Hematopoietic multipotent progenitor cell treated with erythropoietin and hydrocortisone succinate and interleukin-3 and kit ligand, for 8 days (in vitro differentiated cells): ENCODE data around the gene PCNX1.
"Not testable (repeated sequence)": the region's sequence is repeated elsewhere in the genome, so short reads cannot be mapped to it uniquely, and the experiment has no call there.

Source experiments
- DNase-seq: peaks from one replicate; pipeline ENCODE4 v3.0.0-alpha.2; 2015

PCNX1 gene

GRCh38 chr14:70972107-70972976 lies 65.1 kb downstream of the PCNX1 start:
- peak; percentile 86 for DNase-seq

DNA sequence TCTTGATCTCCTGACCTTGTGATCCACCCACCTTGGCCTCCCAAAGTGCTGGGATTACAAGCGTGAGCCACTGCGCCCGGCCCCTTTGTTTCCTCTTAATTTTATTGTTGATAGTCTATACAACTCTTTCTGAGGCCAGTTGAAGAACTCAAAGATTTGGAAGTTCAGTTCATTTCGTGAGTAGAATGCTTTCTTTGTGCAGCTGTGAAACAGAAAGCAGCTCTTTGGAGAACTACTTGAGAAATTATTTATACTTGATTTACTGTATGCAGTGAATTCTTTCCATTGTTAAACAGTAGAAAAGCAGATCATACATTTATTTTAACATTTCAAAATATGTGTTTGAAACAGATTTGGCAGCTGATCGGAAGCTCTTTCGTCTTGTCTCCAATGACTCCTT lies 69.3 kb downstream of the PCNX1 start:
- DNase-seq = no peak

- no peak for DNase-seq
Observed at GRCh38 chr14:70981000-70981952, 74.0 kb downstream of the PCNX1 start.

DNA sequence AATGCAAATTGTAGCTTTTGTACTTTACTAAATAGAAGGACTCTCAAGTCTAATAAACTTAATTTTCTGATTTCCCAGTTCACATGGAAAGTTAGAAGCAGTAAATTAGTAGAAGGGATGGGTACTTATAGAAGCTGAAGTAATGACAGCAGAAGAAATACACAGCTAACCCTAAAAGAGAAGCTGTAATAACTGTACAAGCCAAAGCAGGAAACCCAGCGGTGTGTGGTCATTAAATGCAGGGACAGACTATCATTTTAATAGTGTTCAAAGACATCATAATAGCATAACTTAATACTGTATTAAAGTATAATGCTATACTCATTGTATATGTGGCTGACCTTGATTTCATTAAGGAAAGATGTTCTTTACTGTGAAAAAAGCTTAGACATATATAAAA lies 74.9 kb downstream of the PCNX1 start:
- DNase-seq = peak; percentile 13

- peak; percentile 77 for DNase-seq
Observed at GRCh38 chr14:70987041-70987440, 79.8 kb downstream of the PCNX1 start.

GRCh38 chr14:70988452-70988851 lies 81.2 kb downstream of the PCNX1 start:
- DNase-seq = no peak

- no peak for DNase-seq
Observed at GRCh38 chr14:70993931-70994330, 86.7 kb downstream of the PCNX1 start.

GRCh38 chr14:70995211-70995610 lies 88.0 kb downstream of the PCNX1 start:
- DNase-seq = peak; percentile 63

- peak; percentile 78 for DNase-seq
Observed at GRCh38 chr14:70995671-70996070, 88.4 kb downstream of the PCNX1 start.

GRCh38 chr14:70999117-70999516 lies 91.9 kb downstream of the PCNX1 start:
- DNase-seq = peak; percentile 38

DNA sequence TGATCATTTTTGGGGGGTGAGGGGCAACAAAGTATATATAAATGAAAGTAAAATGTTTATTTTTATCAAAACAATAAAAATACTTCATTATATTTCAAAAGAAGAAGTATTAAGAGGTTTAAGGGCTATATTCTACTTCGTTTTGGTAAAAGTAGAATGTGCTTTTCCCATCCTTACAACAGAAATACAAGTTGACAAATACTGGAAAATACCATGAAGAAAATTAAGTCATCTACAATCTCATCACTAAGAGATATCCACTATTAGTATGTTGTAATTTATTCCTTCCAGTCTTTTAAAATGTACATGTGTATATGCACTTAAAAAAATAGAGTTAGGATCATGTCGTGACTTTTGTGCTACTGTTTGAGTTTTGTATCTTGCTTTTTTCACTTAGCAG lies 92.8 kb downstream of the PCNX1 start:
- DNase-seq = no peak

GRCh38 chr14:71001742-71002141 lies 94.5 kb downstream of the PCNX1 start:
- DNase-seq = no peak

DNA sequence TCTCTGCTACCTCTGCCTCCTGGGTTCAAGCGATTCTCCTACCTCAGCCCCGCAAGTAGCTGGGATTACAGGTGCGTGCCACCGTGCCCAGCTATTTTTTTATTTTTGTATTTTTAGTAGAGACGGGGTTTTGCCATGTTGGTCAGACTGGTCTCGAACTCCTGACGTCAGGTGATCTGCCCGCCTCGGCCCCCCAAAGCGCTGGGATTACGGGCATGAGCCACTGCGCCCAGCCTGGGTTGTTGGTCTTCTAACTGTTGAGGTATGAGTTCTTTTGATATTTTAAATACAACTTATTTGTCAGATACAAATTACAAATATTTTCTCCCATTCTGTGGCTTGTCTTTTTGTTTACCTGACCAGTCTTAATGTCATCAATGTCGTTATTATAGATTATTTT lies 95.9 kb downstream of the PCNX1 start:
- no peak for DNase-seq

GRCh38 chr14:71004481-71004880 lies 97.2 kb downstream of the PCNX1 start:
- DNase-seq = no peak

DNA sequence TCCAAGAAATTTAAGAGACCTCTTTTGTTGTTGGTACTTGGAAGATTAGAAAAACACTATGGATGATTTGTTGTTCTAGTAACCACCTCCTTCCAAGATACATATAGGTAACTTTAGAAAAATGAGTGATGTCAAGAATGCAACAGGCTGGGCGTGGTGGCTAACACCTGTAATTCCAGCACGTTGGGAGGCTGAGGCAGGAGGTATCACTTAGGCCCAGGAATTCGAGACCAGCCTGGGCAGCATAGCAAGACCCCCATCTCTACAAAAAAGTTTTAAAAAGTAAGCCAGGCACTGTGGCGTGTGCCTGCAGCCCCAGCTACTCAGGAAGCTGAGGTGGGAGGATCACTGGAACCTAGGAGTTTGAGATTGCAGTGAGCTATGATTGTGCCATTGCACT lies 97.8 kb downstream of the PCNX1 start:
- no peak for DNase-seq

DNA sequence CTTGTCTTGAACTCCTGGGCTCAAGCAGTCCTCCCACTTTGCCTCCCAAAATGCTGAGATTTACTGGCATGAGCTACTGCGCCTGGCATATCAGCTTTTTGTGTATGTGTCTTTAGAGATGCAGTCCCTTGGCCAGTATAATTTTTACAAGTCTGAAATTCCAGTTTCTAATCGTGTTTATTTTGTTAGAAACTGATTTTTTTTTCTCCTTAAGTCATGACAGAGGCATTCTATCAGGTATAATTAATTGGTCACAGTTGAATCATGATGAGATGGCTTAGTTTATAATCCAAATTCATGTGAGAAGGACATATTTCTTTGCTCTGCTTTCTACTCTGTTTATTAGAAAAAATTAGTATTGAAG lies 98.9 kb downstream of the PCNX1 start:
- no peak for DNase-seq

- no peak for DNase-seq
Observed at GRCh38 chr14:71011479-71011878, 104.2 kb downstream of the PCNX1 start.

DNA sequence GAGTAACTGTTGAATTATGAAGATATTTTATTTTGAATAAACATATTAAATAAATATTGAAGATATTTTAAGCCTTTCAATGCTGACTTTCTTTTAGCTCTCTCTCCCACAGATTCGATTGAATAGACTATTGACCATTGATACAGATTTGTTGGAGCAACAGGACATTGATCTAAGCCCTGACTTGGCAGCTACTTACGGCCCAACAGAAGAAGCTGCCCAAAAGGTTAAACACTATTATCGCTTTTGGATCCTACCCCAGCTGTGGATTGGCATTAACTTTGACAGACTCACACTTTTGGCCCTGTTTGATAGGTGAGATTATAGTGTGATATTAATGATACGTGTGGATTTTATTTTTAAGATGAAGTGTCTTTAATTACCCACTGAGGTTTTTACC lies 105.6 kb downstream of the PCNX1 start:
- no peak for DNase-seq

DNA sequence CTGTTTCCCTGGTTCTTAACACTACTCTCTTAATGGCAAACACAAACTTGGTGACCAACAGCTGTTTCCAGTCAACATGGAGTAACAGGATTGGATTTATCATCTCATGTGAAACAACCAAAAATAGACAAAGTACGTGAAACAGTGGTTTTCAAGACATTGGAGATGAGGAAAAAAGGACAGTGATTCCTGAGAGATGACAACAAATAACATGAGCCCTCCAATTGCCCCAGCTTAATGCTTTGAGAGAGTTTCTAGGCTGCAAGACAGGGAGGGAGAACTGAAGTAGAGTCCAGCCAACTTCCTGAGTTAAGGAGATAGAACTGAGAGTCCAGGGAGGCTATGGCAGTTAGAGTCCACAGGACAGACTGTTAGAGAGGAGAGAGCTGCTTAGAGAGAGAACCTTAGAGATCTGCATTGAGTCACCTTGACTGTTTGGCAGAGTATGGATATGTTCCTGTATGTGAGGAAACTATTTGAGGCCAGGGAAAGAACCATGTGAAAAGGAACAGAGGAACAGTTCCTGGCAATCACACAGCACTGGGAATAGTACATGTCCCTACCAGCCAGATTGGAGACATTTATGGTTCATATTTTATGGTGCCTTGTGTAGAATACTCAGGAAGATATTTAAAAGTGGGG lies 106.4 kb downstream of the PCNX1 start:
- DNase-seq = no peak

DNA sequence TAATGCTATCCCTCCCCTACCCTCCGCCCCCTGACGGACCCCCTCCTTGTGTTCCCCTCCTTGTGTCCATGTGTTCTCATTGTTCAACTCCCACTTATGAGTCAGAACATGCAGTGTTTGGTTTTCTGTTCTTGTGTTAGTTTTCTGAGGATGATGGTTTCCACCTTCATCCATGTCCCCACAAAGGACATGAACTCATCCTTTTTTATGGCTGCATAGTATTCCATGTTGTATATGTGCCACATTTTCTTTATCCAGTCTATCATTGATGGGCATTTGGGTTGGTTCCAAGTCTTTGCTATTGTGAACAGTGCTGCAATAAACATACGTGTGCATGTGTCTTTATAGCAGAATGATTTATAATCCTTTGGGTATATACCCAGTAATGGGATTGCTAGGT lies 112.7 kb downstream of the PCNX1 start:
- DNase-seq = not testable (repeated sequence)

DNA sequence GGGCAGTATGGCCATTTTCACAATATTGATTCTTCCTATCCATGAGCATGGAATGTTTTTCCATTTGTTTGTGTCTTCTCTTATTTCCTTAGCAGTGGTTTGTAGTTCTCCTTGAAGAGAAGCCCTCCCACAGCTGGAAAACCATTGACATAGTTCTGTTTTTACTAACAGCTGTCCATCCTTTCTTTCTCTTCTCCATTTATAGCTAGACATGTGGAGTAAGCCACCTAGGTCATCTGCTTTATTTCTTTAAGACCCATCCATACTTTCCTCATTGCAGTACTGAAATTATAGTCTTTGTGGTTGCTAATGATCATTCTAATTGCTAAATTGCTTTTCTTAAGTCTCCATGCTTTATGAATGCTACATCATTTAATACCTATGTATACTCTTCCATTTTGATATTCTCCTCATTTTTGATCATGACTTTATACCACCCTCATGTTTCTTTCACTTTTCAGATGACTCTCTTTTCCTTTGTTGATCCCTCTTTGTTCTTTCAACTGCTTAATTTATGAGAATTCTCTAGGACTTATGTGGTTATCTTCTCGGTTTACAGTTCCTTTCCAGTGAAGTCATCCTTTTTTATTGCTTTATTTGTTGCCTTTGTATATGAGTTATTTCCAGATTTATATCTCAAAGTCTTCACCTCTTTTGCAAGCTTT lies 114.2 kb downstream of the PCNX1 start:
- DNase-seq = no peak

DNA sequence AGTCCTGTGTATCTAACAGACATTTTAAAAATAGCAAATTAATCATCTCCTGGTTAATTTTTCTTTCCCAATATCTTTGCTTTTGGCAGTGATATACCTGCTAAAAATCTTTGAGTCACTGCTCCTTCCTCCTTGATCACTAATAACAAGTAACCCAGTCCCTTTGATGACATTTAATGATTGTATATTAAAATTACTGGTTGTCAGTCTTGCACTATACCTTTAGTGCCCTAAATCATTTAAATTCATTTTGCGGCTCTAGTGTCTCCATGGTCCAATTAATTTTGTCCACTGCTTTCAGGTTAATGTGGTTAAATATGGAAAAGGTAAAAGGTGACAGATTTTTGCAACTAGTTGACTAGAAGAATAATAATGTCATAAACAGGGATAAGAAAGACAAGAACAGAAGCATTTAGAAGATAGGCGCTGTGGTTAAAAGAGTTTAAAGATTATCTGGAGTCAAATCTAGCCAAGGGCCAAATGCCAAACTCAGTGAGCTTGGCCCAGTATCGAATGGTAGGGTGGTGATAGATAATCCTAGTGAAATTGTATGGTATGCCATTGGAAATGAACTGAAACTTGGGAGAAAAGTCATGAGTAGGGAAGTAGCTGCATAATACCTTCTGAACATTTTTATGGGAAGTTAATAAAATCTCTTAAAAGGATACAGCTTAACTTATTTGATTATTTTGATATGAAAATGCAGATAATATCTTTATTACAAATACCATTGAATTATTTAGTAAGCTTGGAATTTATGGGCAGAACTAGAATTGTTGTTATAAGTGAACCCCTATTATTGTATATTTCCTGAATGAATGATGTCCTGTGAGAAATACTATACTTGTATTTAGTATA lies 115.0 kb downstream of the PCNX1 start:
- DNase-seq = peak; percentile 26
